Nephron (organoid): ENCODE data around the gene OR5D18.

ENCODE experiments used
- H3K27ac Mint-ChIP-seq, 3 experiments: 2 replicates each; pipeline ENCODE4 v1.8.0; 2020; ENCODE audit warnings: mixed read lengths in 3 of 3, mild to moderate bottlenecking in 2 of 3, moderate library complexity in 1 of 3
- H3K27me3 Mint-ChIP-seq: 2 replicates; pipeline ENCODE4 v1.8.0; 2021; ENCODE audit warnings: low read depth, mild to moderate bottlenecking, moderate library complexity, mixed read lengths
- H3K36me3 Mint-ChIP-seq: 2 replicates; pipeline ENCODE4 v1.8.0; 2020; ENCODE audit warnings: low read depth, mixed read lengths
- H3K4me1 Mint-ChIP-seq: 2 replicates; pipeline ENCODE4 v1.8.0; 2020; ENCODE audit warnings: mixed read lengths
- H3K4me3 Mint-ChIP-seq, 3 experiments: 2 replicates each; pipeline ENCODE4 v1.8.0; 2020; ENCODE audit warnings: mild to moderate bottlenecking in 3 of 3, mixed read lengths in 3 of 3, moderate library complexity in 2 of 3
- H3K9me3 Mint-ChIP-seq: 2 replicates; pipeline ENCODE4 v1.8.0; 2020; ENCODE audit warnings: mixed read lengths
- CTCF ChIP-seq, 3 experiments: fragments of 200-600 bp; sonication (generic); IDR thresholded peaks; one replicate each; pipeline ENCODE4 v1.5.0; 2021; ENCODE audit warnings: antibody characterized with exemption in 3 of 3; ENCODE audit not compliant: unreplicated experiment in 3 of 3

The OR5D18 gene

DNA sequence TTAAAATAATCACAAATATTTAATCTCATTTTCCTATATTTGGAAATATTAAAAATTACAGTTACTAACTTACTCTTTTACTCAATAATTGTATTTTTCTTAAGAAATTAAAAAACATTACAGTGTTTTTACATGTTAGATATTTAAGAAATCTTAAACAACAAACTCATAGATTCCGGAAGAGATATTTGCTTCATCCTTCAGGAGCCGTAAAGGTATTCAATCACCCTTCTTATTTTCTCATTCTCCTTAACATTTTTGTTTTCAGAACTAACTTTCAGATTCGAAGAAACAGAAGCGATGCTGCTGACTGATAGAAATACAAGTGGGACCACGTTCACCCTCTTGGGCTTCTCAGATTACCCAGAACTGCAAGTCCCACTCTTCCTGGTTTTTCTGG lies at the start of gene OR5D18:
TSS of gene OR5D18 (plus strand) at position 301 of the 400 bp plus-strand sequence. CDS start at position 301, 0 bp downstream.
- Mint-ChIP-seq H3K4me3 (no peak within 1 kb of the TSS), H3K9me3 (peaks cover 42% of the 10 kb centered on the region), H3K27me3 (no peaks in the 10 kb centered on the region), H3K4me1 (no peaks in the 10 kb centered on the region), H3K27ac (no peak within 1 kb of the TSS), H3K36me3 (no peaks in the 10 kb centered on the region)
- no peak for TF ChIP-seq CTCF (IDR thresholded peaks at IDR 0.05; ENCODE audit: unreplicated experiment in 3 of 3)

- Mint-ChIP-seq H3K36me3 (no peaks in the 10 kb centered on the region), H3K4me1 (no peaks in the 10 kb centered on the region), H3K9me3 (peaks cover 32% of the 10 kb centered on the region), H3K27me3 (no peaks in the 10 kb centered on the region), H3K4me3 (no peak within 1 kb of the TSS), H3K27ac (no peak within 1 kb of the TSS)
- no peak for TF ChIP-seq CTCF (IDR thresholded peaks at IDR 0.05; ENCODE audit: unreplicated experiment in 3 of 3)
Measured at GRCh38 chr11:55773138-55773537, 46.3 kb upstream of the OR5D18 start, which contains the start of gene OR5D13. Gene OR5D13, plus strand, starts transcription at chr11:55773438. Its CDS starts 0 bp downstream, at chr11:55773438.

DNA sequence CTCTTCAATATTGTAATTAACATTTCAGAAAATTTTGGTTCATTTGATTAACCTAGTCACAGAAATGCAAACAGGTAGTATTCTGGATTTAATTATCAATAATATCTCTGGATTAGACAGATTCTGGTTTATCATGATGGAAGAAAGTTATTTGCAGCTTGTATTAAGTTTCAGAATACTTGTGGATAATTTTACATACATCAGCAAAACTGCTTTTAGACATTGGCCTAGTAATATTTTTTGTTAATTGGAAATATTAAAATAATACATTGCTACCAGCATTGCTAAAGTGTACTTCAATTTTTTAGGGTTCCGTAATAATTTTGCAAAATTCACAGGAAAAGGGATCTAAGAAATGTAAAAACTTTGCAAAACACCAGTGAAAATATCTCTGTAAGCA lies 27.8 kb upstream of the OR5D18 start:
- H3K27me3 Mint-ChIP-seq = peaks cover 3% of the 10 kb centered on the region
- H3K4me3 Mint-ChIP-seq = no peak overlapping the region
- no peaks in the 10 kb centered on the region for H3K4me1 Mint-ChIP-seq

DNA sequence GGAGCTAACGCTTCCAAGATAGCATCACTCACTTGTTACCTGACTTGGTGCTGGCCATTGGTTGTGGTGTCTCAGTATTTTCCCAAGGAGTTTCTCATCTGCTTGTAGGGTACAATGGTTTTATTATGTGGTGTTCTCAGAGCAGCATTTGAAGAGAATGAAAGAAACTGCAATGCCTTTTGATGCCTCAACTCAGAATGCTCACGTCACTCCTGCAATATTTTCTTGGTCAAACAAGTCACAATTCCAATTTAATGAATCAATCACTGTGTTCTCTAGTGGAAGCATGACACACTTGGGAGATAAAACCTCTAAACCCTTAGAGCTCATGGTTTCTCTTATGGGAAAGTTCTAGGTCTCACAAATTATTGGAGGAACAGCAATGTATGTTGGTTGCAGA lies 26.1 kb upstream of the OR5D18 start:
- Mint-ChIP-seq H3K36me3 (no peaks in the 10 kb centered on the region), H3K4me3 (no peak overlapping the region), H3K4me1 (no peaks in the 10 kb centered on the region), H3K27me3 (peaks cover 3% of the 10 kb centered on the region), H3K9me3 (peaks cover 11% of the 10 kb centered on the region), H3K27ac (no peak overlapping the region)
- TF ChIP-seq CTCF (IDR thresholded peaks at IDR 0.05; ENCODE audit: unreplicated experiment in 3 of 3) = no peak

More for the DNA sequence above, 27.8 kb upstream of the OR5D18 start:
- peaks cover 17% of the 10 kb centered on the region for H3K9me3 Mint-ChIP-seq
- no peak for TF ChIP-seq CTCF (IDR thresholded peaks at IDR 0.05; ENCODE audit: unreplicated experiment in 3 of 3)
- H3K36me3 Mint-ChIP-seq = no peaks in the 10 kb centered on the region
- no peak overlapping the region for H3K27ac Mint-ChIP-seq

DNA sequence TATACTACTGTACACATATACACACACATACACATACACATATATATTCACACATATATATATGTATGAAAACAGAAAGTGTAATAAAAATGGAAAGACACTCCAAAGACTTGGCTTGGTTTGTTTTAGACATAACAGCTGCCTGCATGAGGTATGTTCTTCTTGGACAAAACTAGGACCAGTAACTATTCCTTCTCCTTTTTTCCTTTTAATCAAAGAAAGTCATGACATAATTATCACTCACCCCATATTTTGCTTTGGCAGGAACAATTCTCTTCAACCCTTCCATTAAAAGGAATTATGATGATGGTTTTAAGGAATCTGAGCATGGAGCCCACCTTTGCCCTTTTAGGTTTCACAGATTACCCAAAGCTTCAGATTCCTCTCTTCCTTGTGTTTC lies 24.2 kb upstream of the OR5D18 start, which contains the start of gene OR5D14:
TSS of gene OR5D14 (plus strand) at position 301 of the 400 bp plus-strand sequence. CDS start at position 301, 0 bp downstream.
- Mint-ChIP-seq H3K27ac (no peak within 1 kb of the TSS), H3K36me3 (no peaks in the 10 kb centered on the region), H3K9me3 (peaks cover 26% of the 10 kb centered on the region), H3K27me3 (peaks cover 3% of the 10 kb centered on the region), H3K4me1 (no peaks in the 10 kb centered on the region), H3K4me3 (no peak within 1 kb of the TSS)
- no peak for TF ChIP-seq CTCF (IDR thresholded peaks at IDR 0.05; ENCODE audit: unreplicated experiment in 3 of 3)

GRCh38 chr11:55806248-55806647 lies 13.2 kb upstream of the OR5D18 start:
- Mint-ChIP-seq H3K36me3 (no peaks in the 10 kb centered on the region), H3K9me3 (peaks cover 39% of the 10 kb centered on the region), H3K4me3 (no peak overlapping the region), H3K4me1 (no peaks in the 10 kb centered on the region), H3K27ac (no peak overlapping the region), H3K27me3 (no peaks in the 10 kb centered on the region)
- no peak for TF ChIP-seq CTCF (IDR thresholded peaks at IDR 0.05; ENCODE audit: unreplicated experiment in 3 of 3)
